GM10266 (cell line): ENCODE results near the gene PMF1.
"Not testable (repeated sequence)": the region's sequence is repeated elsewhere in the genome, so short reads cannot be mapped to it uniquely, and the experiment has no call there.

Source experiments
- DNase-seq: peaks from one replicate; pipeline ENCODE4 v3.0.0; 2012; ENCODE audit errors: extremely low spot score
- TF ChIP-seq, protein P1 (sequence below): IDR thresholded peaks from 2 replicates; pipeline ENCODE4 v1.5.1; 2012; ENCODE audit warnings: mild to moderate bottlenecking, low read depth; ENCODE audit not compliant: control insufficient read depth, insufficient read depth; ENCODE audit errors: missing control alignments

PMF1 gene

DNA sequence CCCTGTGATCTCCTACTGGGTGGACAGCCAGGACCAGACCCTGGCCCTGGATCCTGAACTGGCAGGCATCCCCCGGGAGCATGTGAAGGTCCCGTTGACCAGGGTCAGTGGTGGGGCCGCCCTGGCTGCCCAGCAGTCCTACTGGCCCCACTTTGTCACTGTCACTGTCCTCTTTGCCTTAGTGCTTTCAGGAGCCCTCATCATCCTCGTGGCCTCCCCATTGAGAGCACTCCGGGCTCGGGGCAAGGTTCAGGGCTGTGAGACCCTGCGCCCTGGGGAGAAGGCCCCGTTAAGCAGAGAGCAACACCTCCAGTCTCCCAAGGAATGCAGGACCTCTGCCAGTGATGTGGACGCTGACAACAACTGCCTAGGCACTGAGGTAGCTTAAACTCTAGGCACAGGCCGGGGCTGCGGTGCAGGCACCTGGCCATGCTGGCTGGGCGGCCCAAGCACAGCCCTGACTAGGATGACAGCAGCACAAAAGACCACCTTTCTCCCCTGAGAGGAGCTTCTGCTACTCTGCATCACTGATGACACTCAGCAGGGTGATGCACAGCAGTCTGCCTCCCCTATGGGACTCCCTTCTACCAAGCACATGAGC is 36.1 kb upstream of the PMF1 start:
- peak; percentile 2 for DNase-seq
- TF ChIP-seq, protein P1, sequence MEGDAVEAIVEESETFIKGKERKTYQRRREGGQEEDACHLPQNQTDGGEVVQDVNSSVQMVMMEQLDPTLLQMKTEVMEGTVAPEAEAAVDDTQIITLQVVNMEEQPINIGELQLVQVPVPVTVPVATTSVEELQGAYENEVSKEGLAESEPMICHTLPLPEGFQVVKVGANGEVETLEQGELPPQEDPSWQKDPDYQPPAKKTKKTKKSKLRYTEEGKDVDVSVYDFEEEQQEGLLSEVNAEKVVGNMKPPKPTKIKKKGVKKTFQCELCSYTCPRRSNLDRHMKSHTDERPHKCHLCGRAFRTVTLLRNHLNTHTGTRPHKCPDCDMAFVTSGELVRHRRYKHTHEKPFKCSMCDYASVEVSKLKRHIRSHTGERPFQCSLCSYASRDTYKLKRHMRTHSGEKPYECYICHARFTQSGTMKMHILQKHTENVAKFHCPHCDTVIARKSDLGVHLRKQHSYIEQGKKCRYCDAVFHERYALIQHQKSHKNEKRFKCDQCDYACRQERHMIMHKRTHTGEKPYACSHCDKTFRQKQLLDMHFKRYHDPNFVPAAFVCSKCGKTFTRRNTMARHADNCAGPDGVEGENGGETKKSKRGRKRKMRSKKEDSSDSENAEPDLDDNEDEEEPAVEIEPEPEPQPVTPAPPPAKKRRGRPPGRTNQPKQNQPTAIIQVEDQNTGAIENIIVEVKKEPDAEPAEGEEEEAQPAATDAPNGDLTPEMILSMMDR, result no peak

DNA sequence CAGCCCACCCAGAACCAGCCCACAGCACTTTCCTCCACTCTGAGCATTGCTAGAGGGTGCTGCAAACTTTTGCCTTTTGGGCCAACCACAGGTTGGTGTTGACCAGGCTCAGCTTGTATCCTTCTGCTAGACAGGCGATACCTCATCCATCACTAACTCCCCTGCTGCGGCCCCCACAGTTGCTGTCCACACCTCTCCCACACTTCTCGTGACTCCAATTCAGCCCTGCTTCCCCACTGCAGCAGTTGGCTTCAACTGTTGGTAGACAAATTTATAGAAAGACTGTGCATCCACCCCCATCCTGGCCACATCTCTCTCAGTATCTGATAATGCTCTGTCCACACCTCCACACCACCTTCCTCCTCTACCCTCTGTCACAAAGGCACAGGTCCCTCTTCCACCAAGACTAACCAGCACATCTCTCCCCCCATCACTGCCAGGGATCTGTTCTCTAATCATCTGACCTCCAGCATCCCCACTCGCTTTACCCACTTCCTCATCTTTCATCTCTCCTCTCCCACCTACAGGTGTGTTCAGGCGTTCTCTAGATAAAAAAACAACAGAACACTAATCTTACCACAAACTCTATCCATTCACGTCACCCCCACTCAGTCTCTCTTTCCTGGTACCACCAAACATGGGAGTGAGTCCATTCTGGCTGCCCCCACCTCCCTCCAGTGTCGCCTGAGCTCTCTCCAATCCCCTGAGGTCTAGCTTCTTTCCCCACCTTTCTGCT is 34.7 kb upstream of the PMF1 start:
- TF ChIP-seq, protein P1, result no peak
- peak; percentile 4 for DNase-seq

DNA sequence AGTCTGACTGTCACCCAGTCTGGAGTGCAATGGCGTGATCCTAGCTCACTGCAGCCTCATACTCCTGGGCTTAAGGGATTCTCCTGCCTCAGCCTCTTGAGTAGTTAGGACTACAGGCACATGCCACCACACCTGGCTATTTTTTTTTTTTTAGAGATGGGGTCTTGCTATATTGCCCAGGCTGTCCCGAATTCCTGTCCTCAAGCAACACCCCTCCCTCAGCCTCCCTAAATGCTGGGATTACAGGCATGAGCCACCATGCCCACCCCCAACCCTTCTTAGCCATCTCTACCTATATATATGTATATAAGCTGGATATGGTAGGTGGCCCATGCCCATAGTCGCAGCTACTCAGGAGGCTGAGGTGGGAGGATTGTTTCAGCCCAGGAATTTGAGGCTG is 32.3 kb upstream of the PMF1 start:
- TF ChIP-seq, protein P1, result no peak

DNA sequence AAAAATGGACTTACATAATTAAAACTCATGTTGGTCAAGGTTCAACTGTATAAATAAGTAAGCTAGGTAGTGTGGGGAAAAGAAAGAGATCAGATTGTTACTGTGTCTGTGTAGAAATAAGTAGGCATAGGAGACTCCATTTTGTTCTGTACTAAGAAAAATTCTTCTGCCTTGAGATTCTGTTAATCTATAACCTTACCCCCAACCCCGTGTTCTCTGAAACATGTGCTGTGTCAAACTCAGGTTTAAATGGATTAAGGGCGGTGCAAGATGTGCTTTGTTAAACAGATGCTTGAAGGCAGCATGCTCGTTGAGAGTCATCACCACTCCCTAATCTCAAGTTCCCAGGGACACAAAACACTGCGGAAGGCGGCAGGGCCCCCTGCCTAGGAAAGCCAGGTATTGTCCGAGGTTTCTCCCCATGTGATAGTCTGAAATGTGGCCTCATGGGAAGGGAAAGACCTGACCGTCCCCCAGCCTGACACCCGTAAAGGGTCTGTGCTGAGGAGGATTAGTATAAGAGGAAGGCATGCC is 31.3 kb upstream of the PMF1 start:
- not testable (repeated sequence) for DNase-seq

More for the DNA sequence above, 32.3 kb upstream of the PMF1 start:
- DNase-seq, result no peak

DNA sequence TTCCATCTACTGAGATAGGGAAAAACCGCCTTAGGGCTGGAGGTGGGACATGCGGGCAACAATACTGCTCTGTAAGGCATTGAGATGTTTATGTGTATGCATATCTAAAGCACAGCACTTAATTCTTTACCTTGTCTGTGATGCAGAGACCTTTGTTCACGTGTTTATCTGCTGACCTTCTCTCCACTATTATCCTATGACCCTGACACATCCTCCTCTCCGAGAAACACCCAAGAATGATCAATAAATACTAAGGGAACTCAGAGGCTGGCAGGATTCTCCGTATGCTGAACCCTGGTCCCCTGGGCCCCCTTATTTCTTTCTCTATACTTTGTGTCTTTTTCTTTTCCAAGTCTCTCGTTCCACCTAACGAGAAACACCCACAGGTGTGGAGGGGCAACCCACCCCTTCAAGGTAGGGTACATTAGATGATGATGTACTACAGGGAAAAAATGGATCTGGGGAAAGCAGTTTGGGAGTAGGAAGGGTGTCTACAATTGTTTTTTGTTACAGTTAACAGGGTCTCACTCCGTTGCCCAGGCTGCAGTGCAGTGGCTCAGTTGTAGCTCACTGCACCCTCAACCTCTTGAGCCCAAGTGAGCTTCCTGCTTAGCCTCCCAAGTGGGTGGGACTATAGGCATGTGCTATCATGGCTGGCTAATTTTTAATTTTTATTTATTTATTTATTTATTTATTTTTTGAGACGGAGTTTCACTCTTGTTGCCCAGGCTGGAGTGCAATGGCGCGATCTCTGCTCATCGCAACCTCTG is 30.6 kb upstream of the PMF1 start:
- not testable (repeated sequence) for DNase-seq

DNA sequence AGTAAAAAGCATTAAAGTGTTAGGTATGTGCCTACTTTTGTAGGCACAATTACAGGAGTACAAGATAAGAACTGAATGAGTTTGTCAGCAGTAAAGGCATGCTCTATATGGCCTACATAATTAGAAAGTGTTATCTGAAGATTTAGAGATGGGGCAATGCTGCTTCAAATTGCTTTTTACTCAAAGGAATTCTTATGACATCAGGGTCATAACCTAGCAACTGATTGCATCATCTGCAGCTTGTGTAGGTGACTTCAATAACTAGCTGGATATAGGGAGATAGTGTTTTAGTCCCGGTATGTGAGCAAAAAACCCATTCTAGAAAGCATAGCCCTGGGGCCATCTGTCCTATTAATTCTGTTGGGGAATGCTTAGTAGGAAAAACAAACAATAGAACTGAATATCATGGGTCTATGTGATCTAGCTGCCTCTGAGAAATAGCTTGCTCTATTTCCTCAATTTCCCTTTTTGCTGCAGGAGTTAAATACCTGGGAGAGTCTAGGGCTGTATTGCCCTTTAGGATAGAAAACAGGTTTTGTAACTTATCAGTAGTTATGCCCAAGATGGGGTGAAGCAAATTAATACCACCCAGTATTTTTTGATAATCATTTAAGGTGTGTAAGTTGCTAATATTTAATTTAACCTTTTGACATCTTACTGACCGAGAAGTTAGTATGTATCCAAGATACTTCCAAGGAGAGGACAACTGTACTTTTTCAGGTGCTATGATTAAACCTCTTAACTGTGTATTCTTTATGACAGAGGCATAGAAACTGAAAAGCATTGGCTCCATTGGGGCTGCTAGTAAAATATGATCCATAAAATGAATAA is 26.2 kb upstream of the PMF1 start:
- DNase-seq, result not testable (repeated sequence)

DNA sequence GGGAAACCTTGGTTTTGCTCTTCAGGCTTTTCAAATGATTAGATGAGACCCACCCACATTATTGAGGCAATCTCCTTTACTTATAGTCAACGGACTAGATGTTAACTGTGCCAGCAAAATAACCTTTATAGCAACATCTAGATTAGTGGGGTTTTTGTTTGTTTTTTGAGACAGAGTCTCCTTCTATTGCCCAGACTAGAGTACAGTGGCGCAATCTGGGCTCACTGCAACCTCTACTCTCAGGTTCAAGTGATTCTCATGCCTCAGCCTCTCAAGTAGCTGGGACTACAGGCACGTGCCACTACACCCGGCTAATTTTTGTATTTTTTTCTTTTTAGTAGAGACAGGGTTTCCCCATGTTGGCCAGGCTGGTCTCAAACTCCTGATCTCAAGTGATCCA is 22.5 kb upstream of the PMF1 start:
- not testable (repeated sequence) for DNase-seq

DNA sequence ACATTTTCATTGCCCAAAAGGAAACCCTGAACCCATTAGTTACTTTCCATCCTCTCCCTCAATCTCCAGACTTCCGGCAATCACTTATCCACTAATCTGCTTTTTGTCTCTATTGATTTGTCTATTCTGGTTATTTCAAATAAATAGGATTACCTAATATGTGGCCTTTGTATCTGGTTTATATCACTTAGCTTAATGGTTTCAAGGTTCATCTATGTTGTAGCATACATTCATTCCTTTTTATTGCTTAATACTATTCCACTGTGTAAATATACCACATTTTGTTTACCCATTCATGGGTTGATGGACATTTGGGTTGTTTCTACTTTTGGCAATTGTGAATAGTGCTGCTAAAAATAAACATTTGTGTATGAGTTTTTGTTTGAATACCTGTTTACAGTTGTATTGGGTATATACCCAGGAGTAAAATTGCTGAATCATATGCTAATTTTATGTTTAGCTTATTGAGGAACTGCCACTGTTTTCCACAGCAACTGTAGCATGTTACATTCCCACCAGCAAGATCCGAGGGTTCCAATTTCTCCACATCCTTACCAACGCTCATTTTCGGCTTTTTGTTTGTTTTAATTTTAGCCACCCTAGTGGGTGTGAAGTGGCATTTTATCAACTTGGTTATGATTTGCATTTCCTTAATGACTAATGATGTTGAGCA is 21.4 kb upstream of the PMF1 start:
- DNase-seq, result no peak
- TF ChIP-seq, protein P1, result no peak
